IPS-15b (cell line): ENCODE results near the gene HS6ST2.

Source experiments
- H3K27me3 ChIP-seq: one replicate; pipeline ENCODE4 v1.6.1; 2013; ENCODE audit warnings: low read length; ENCODE audit not compliant: control insufficient read depth, insufficient read depth
- H3K36me3 ChIP-seq: one replicate; pipeline ENCODE4 v1.6.1; 2013; ENCODE audit warnings: low read length; ENCODE audit not compliant: control insufficient read depth, insufficient read depth
- H3K4me1 ChIP-seq: one replicate; pipeline ENCODE4 v1.6.1; 2013; ENCODE audit warnings: mild to moderate bottlenecking, low read length; ENCODE audit not compliant: control insufficient read depth, insufficient read depth
- H3K4me3 ChIP-seq: one replicate; pipeline ENCODE4 v1.5.1; 2013; ENCODE audit warnings: low read depth, low read length
- H3K9ac ChIP-seq: one replicate; pipeline ENCODE4 v1.6.1; 2013; ENCODE audit warnings: low read depth, mild to moderate bottlenecking, low read length
- H3K9me3 ChIP-seq: one replicate; pipeline ENCODE4 v1.6.1; 2013; ENCODE audit warnings: mild to moderate bottlenecking, low read length; ENCODE audit not compliant: control insufficient read depth, insufficient read depth

Gene HS6ST2

DNA sequence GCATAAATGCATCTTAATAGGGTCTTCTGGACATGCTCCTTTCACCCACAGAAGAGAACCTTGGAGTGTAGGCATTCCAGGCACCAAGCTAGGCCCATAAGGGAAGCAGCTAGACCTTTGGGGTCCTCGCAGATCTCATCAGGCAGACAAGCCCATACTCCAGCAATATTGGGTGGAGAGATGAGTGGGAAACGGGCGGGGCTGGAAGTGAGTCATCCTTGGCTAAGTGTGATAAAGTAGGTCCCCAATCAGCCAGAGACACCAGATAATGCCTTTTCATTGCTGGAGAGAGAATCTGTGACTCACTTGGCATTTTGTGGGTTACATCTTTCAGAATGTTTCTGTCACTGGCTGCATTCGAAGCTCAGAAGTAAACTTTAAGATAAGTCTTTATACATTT lies 336.3 kb downstream of the HS6ST2 start:
- Histone ChIP-seq H3K27me3 (no peaks in the 10 kb centered on the region), H3K4me3 (no peak overlapping the region), H3K9ac (no peak overlapping the region), H3K9me3 (no peaks in the 10 kb centered on the region), H3K4me1 (no peaks in the 10 kb centered on the region), H3K36me3 (no peaks in the 10 kb centered on the region)

DNA sequence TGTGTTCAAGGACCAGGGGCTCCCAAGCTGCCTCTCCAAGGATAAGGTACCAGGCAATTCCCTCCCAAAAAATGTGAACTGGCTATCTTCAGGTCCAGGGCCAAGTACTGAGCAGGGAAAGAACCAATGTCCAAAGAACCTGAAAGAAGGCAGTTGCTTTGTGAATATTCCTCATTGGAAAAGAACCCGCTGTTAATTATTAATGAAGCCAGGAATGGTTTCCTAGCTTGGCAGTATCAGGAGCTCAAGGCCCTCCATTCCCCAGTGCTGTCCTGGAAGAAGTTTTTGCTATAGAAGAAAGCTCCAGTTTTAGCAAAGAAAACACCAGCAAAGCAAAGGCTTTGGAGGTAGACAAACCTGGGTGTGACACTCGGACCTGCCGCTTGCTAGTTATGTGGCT lies 339.6 kb downstream of the HS6ST2 start:
- H3K27me3 ChIP-seq, result no peaks in the 10 kb centered on the region
- H3K9me3 ChIP-seq, result no peaks in the 10 kb centered on the region
- H3K9ac ChIP-seq, result no peak overlapping the region
- no peak overlapping the region for H3K4me3 ChIP-seq
- H3K36me3 ChIP-seq, result no peaks in the 10 kb centered on the region
- no peaks in the 10 kb centered on the region for H3K4me1 ChIP-seq

DNA sequence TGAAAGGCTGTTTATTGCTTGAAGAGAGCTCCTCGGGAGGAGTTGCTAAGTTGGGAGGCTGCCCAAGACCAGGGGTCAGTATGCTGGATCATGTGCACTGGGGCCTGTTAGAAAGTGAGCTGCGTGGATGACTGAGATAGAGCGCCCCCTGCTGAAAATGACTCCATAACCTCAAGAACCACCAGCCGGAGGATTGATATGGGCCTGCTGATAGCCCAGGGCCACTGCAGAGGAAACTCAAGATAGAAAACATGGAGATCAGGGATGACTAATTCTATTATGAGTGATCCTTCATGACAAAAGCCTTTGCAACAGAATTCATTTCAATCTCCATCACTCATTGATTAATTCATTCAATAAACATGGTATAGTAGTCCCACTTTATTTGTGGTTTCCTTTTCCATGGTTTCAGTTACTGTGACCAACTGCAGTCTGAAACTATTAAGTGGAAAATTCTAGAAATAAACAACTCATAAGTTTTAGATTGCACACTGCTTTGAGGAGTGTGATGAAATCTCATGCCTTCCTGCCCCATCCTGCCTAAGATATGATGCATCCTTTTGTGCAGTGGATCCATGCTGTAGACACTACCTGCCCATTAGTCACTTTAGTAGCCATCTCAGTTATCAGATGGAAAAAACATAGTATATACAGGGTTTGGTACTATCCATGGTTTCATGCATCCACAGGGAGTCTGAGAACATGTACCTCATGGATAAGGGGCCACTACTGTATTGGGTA lies 342.9 kb downstream of the HS6ST2 start:
- H3K36me3 ChIP-seq, result no peaks in the 10 kb centered on the region
- no peaks in the 10 kb centered on the region for H3K4me1 ChIP-seq
- H3K9me3 ChIP-seq, result no peaks in the 10 kb centered on the region
- H3K4me3 ChIP-seq, result no peak overlapping the region
- H3K9ac ChIP-seq, result no peak overlapping the region
- no peaks in the 10 kb centered on the region for H3K27me3 ChIP-seq

DNA sequence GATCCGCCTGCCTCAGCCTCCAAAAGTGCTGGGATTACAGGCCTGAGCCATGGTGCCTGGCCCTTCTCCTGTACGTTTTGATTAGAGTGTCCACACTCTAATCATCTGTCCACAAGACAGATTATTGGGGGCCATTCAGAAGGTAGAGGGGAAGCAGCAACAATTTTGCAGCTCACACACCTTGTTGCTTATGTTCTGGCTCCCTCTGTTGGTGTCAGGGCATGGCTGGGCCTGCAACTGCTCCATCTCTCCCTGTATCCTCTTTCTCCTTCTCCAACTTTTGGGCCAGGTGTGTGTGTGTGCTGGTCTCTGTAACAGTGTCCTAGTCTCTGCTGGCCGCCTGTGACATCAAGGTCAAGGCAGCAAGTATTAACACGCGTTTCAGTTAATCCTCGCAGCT lies 344.1 kb downstream of the HS6ST2 start:
- no peaks in the 10 kb centered on the region for H3K9me3 ChIP-seq
- no peak overlapping the region for H3K9ac ChIP-seq
- H3K4me3 ChIP-seq, result no peak overlapping the region
- no peaks in the 10 kb centered on the region for H3K36me3 ChIP-seq
- H3K4me1 ChIP-seq, result no peaks in the 10 kb centered on the region
- no peaks in the 10 kb centered on the region for H3K27me3 ChIP-seq

DNA sequence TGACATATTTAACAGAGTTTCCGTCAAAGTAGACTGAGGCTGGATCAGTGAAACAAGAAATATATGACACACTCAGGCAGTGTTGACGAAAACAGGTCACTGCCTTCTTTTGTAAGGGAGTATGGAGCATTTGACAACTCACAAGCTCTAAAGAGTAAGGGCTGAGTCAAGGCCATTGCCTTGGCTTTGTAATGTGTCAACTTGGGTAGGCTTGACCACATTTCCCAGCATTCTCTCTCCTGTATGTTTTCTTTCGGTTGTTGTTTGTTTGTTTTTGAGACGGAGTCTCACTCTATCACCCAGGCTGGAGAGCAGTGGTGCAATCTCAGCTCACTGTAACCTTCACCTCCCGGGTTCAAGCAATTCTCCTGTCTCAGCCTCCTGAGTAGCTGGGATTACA lies 344.6 kb downstream of the HS6ST2 start:
- Histone ChIP-seq H3K27me3 (no peaks in the 10 kb centered on the region), H3K4me1 (no peaks in the 10 kb centered on the region), H3K4me3 (no peak overlapping the region), H3K9ac (no peak overlapping the region), H3K36me3 (no peaks in the 10 kb centered on the region), H3K9me3 (no peaks in the 10 kb centered on the region)

DNA sequence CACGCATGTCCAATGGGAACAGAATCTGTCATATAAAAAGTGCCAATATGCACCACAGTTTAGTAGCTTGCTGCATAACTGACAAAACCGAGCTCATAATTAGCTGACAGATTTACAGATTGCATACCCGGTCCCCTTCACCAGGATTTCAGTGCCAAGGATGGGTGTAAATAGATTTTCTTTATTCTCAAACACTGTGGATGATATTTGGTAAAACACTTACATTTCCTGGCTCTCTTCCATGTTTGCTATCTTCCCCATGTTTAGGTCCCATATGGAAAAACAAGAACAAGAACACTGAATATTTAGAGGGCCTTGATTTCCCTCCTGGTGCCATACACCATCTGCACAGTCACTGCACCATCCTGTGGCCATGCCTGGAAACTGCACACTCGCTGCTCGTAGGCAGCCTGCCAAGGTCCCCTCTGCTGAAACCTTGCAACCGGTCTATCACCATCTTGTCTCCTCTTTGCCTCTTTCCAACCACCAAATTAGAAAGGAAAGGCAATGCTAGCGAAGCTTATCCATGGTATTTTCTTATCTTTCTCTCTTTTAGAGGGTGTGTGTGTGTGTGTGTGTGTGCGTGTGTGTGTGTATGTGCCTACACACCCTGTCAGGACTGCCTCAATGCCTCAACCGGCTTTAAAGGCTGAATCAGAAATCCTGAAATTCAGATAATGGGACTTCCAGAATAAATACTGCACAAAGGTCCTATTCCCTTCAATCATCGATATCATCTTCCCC lies 345.4 kb downstream of the HS6ST2 start:
- Histone ChIP-seq H3K4me3 (no peak overlapping the region), H3K27me3 (no peaks in the 10 kb centered on the region), H3K9ac (no peak overlapping the region), H3K9me3 (no peaks in the 10 kb centered on the region), H3K36me3 (no peaks in the 10 kb centered on the region), H3K4me1 (no peaks in the 10 kb centered on the region)

DNA sequence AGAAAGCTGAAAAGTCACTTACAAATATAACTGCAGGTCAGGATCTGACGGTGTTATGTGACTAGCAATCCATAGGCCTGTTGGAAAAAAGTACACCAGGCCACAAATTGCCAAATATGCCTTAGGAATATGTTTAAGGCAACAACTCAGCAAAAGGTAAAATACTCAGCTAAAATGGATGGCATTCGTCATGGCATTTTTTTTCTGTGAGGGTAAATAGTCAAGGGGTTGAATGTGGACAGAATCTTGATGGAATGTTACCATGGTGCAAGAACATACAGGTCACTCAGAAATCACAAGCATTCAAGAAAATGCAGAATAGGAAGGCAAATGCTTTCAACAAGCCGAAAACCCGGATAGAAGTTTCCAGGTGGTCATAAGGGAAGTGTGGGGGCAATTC lies 347.9 kb downstream of the HS6ST2 start:
- Histone ChIP-seq H3K4me3 (no peak overlapping the region), H3K9ac (no peak overlapping the region), H3K9me3 (no peaks in the 10 kb centered on the region), H3K27me3 (no peaks in the 10 kb centered on the region), H3K4me1 (no peaks in the 10 kb centered on the region), H3K36me3 (no peaks in the 10 kb centered on the region)

DNA sequence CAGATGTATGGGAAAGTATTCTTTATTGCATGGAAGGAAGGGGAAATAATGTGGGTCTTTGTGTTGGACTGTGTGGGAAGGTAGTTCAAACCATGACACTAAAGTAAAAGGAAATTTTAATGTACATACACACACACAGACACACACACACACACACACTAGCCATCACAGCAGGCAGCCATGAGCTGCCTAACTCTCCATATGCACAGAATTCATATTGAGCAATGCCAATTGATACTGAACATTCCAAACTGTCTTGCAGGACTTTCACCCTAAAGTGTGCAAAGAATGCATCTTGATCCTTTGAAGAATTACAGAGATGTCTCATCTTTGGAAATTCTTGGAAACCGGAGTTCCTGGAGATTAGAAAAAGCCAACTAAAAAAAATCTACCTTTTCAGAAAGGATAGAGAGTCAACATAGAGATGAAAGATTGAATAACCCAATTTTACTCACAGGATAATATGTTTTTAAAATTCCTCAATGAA lies 349.0 kb downstream of the HS6ST2 start:
- no peaks in the 10 kb centered on the region for H3K9me3 ChIP-seq
- no peaks in the 10 kb centered on the region for H3K36me3 ChIP-seq
- H3K27me3 ChIP-seq, result no peaks in the 10 kb centered on the region
- H3K4me3 ChIP-seq, result no peak overlapping the region
- H3K4me1 ChIP-seq, result no peaks in the 10 kb centered on the region
- H3K9ac ChIP-seq, result no peak overlapping the region

DNA sequence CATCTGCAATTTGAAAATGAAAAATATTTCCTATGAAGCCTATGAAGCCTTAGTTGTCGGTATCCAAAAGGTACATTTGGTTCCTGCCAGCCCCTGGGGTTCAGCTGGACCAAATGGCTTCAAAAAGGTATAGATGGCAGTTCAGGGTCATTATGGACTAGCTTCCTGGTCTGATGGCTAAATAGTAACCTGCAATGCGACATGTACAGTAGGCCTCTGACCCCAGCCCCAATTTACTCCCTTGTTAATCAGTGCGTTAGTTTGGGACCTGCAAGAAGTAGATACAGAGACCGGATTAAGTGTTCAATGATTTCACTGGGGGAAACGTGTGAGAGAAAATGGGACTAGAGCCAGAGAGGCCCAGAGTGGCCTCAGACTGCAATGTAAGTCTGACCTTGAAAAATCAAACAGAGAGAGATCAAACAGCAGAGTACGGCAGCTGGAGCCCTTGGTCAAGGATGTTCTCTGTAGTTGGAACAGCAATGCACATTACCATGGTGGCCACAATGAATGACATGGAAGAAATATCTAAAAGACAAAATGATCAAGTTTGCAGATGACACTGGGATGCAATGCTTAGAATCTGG lies 354.6 kb downstream of the HS6ST2 start:
- H3K4me3 ChIP-seq, result no peak overlapping the region
- no peaks in the 10 kb centered on the region for H3K27me3 ChIP-seq

DNA sequence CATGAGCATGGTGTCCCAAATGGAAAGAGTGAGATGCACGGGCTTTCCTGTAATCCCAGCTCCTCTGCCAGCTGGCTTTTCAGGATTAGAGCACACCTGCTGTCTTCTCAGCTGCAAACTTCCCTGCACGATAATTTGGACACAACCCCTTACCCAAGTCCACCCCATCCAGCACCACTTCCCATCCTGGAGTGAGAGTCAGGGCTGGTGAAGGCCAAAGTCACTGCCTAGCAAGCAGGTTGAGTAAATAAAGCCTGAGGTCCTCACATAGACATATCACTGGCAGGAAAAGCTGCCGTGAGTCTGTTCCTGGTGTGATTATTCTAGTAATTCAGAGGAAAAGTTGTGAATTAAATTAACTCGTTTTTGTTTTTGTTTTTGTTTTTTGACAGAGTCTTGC lies 355.7 kb downstream of the HS6ST2 start:
- H3K9ac ChIP-seq, result no peak overlapping the region
- H3K9me3 ChIP-seq, result no peaks in the 10 kb centered on the region
- H3K4me1 ChIP-seq, result no peaks in the 10 kb centered on the region
- H3K27me3 ChIP-seq, result no peaks in the 10 kb centered on the region
- H3K4me3 ChIP-seq, result no peak overlapping the region
- no peaks in the 10 kb centered on the region for H3K36me3 ChIP-seq

More for the DNA sequence above, 354.6 kb downstream of the HS6ST2 start:
- no peaks in the 10 kb centered on the region for H3K9me3 ChIP-seq
- no peaks in the 10 kb centered on the region for H3K4me1 ChIP-seq
- no peaks in the 10 kb centered on the region for H3K36me3 ChIP-seq
- H3K9ac ChIP-seq, result no peak overlapping the region

DNA sequence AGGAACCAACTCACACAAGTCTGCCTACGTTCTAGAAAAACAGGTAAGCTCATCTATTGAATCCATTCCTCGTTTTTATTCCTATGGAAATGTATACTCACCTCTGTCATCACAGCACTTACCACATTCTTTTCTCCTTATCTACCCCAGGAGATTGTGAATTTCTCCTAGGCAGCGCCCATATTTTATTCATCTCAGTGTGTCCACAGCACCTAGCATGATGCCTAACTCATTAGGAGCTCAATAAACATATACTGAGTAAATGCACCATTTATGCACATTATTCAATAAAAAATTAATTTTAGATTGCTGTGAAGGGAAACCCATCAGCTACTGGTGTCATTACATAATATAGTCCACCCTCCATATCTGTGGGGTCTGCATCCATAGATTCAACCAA lies 363.4 kb downstream of the HS6ST2 start:
- Histone ChIP-seq H3K9ac (no peak overlapping the region), H3K36me3 (no peaks in the 10 kb centered on the region), H3K27me3 (no peaks in the 10 kb centered on the region), H3K4me3 (no peak overlapping the region), H3K9me3 (no peaks in the 10 kb centered on the region), H3K4me1 (no peaks in the 10 kb centered on the region)

DNA sequence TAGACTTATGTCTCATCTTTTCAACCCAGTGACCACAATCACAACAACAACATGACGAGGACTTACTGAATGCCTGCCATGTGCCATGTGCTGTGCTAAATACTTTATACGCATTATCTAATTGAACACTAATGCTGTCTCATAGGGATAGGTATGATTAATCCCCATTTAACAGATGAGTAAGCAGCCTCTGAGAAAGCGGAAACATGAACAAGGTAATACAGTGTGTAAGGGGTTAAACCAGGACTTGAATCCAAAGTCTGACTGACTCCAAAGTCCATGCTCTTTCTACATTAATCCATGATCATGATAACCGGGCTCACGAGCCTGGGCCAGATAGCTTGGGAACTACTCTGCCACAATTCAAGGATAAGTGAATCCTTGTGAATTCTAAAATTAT lies 364.3 kb downstream of the HS6ST2 start:
- H3K27me3 ChIP-seq, result no peaks in the 10 kb centered on the region
- H3K36me3 ChIP-seq, result no peaks in the 10 kb centered on the region
- no peak overlapping the region for H3K9ac ChIP-seq
- H3K4me3 ChIP-seq, result no peak overlapping the region
- no peaks in the 10 kb centered on the region for H3K9me3 ChIP-seq
- no peaks in the 10 kb centered on the region for H3K4me1 ChIP-seq
